Activated naive CD4-positive, alpha-beta T cell treated with anti-CD3 and anti-CD28 coated beads, Interleukin-2, amount 50 U/mL, for 24 hours (primary cell): ENCODE measurements around the gene PRDX3.

Source experiments
- H3K27ac Mint-ChIP-seq: one replicate; pipeline ENCODE4 v1.8.0; 2021; ENCODE audit warnings: mild to moderate bottlenecking, mixed read lengths
- H3K27me3 Mint-ChIP-seq: one replicate; pipeline ENCODE4 v1.8.0; 2021; ENCODE audit warnings: mixed read lengths
- H3K36me3 Mint-ChIP-seq: one replicate; pipeline ENCODE4 v1.8.0; 2021; ENCODE audit warnings: mixed read lengths
- H3K4me1 Mint-ChIP-seq: one replicate; pipeline ENCODE4 v1.8.0; 2021; ENCODE audit warnings: mixed read lengths
- H3K4me3 Mint-ChIP-seq: one replicate; pipeline ENCODE4 v1.8.0; 2021; ENCODE audit warnings: mild to moderate bottlenecking, mixed read lengths
- H3K9me3 Mint-ChIP-seq: one replicate; pipeline ENCODE4 v1.8.0; 2021; ENCODE audit warnings: mixed read lengths

The PRDX3 gene

DNA sequence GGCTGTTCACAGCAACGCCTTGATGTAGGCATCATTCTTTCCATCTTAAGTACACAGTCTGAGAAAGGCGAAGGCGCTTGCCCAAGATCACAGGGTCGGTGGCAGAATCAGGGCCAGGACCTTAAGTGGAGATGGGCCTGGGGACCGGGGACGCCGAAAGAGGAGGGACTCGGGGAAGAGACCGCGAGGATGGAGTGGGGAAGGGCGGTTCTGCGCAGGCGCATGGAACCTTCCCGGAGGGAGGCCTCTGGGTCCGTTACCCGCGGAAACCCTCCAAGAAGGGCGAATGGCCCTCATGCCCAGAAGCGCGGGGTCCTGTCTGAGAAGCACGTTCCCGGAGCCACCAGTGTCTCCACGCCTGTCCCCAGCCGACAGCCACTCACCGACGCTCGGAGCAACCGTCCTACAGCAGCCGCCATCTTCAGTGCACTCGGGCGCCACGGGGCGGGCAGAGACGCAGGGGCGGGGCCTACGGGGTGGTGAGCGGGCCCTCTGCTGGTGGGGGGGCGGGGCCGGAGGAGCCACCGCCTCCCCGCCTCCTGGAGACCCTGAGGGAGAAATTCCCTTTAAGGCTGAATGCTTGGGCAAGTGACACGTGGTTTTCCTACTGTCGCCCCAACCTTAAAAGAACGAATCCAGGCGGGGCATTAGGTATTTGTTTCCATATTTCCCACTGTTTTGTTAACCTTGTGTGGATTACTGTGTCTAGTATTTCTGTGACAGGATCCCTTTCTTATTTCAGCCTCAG is at the start of gene PRDX3:
Gene PRDX3, minus strand, starts transcription at position 441 of the 748 bp plus-strand sequence. Its CDS starts 22 bp downstream, at position 419.
- H3K9me3 Mint-ChIP-seq: no peaks in the 10 kb centered on the region
- no peaks in the 10 kb centered on the region for H3K27me3 Mint-ChIP-seq
- peaks cover 11% of the 10 kb centered on the region for H3K36me3 Mint-ChIP-seq
- H3K27ac Mint-ChIP-seq: peak within 1 kb of the TSS; percentile 99
- H3K4me3 Mint-ChIP-seq: peak within 1 kb of the TSS; percentile 99
- peaks cover 38% of the 10 kb centered on the region for H3K4me1 Mint-ChIP-seq

DNA sequence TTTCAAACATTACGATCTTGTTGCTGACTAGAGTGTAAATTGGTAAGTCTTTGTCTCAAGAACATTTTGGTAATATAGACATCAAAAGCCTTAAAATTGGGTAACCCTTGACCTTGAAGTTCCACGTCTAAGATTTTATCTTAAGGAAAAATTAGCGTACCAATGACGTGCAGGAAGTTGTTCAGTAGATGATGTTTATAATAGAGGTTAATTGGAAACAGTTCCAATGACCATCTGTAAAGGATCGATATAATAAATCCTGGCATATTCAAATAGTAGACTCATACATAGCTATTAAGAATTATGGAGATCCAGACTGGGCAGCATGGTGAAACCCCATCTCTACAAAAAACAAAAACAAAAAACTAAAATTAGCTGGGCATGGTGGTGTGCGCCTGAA is 49.2 kb upstream of the PRDX3 start:
- H3K36me3 Mint-ChIP-seq: peaks cover 15% of the 10 kb centered on the region
- no peaks in the 10 kb centered on the region for H3K27me3 Mint-ChIP-seq
- H3K9me3 Mint-ChIP-seq: no peaks in the 10 kb centered on the region
- no peak overlapping the region for H3K27ac Mint-ChIP-seq
- no peak overlapping the region for H3K4me3 Mint-ChIP-seq
- H3K4me1 Mint-ChIP-seq: peaks cover 69% of the 10 kb centered on the region

DNA sequence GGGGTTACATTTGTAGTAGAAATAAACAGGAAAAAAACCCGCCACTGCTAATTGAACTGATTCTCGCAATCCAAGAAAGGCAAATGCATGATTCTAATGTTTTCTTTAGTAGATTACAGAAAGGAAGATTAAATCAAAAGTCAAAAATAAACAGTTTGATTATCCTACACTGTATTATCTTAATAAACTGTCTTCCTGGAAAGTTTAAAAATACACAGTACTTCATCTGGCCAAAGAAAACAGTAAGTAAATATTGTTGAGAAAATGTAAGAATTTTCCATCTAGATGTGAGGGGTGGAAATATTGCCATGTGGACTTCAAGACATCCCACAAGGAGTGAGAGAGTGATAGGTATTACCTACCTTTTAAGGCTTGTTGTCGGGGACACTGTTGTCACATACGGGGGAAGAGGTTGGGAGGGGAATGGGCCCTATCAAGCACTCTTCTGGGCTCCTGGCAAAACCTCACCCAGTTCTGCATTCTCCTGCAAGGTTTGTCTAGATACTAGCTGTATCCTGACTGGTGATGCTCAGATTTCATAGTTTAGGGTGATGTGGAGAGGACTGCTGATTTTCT is 46.6 kb upstream of the PRDX3 start:
- Mint-ChIP-seq H3K27ac (no peak overlapping the region), H3K27me3 (no peaks in the 10 kb centered on the region), H3K9me3 (no peaks in the 10 kb centered on the region), H3K4me3 (no peak overlapping the region), H3K4me1 (peaks cover 67% of the 10 kb centered on the region), H3K36me3 (peaks cover 6% of the 10 kb centered on the region)

DNA sequence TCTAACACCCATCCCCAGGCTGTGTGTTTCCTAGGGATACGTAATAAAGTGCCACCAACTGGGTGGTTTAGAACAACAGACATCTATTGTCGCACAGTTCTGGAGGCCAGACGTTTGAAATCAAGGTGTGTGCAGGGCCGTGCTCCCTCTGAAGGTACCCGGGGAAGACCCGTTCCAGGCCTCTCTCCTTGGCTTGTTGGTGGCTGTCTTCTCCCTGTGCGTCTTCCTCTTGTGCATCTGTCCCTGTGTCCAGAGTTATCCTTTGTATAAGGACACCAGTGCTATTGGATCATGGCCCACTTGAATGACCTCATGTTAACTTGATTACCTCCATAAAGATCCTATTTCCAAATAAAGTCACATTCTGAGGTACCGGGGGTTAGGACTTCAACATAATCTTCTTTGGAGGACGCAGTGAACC is 44.4 kb upstream of the PRDX3 start:
- peak overlapping the region; percentile 62 for H3K27ac Mint-ChIP-seq
- H3K4me3 Mint-ChIP-seq: no peak overlapping the region
- H3K4me1 Mint-ChIP-seq: peaks cover 63% of the 10 kb centered on the region
- H3K27me3 Mint-ChIP-seq: no peaks in the 10 kb centered on the region
- H3K9me3 Mint-ChIP-seq: no peaks in the 10 kb centered on the region
- peaks cover 3% of the 10 kb centered on the region for H3K36me3 Mint-ChIP-seq

DNA sequence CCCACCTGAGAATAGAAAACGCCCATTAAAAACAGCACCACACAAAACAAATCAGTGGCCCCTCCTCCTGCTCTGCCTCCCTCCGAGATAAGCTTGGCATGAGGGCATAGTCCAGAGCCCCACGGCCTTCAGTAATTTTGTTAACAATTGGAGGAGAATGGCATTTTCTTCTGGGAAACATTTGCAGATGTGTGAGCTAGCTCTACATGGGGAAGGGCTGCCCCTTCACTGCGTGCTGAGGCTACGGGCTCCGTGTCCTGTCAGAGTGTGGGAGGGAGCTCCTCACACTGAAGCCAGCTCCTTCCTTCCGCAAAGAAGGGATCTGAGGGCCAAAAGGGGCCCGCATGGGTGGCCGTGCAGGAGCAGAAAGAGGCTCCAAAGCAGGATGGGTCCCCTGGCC is 43.9 kb upstream of the PRDX3 start:
- H3K4me3 Mint-ChIP-seq: no peak overlapping the region
- H3K9me3 Mint-ChIP-seq: no peaks in the 10 kb centered on the region
- no peaks in the 10 kb centered on the region for H3K27me3 Mint-ChIP-seq
- peaks cover 63% of the 10 kb centered on the region for H3K4me1 Mint-ChIP-seq
- H3K36me3 Mint-ChIP-seq: peaks cover 3% of the 10 kb centered on the region
- H3K27ac Mint-ChIP-seq: peak overlapping the region; percentile 84

DNA sequence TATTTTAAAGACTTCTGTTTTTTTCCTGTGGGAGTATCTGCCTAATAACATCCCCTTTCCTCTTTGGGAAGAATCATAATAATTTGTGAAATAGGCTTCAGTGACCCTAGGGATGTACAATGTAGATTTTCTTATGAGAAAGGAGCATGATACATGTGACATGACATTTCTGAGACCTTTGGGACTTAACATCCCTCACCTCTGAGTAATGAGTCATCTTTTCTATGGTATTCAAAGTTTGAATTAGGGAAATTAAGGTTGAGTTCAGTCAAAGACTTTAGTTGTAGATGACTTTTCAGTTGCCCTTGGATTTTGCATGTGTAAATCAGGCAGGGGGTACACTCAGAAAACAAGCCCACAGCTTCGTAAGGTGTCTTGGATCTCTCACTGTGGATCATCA is 43.1 kb upstream of the PRDX3 start:
- Mint-ChIP-seq H3K4me1 (peaks cover 64% of the 10 kb centered on the region), H3K9me3 (no peaks in the 10 kb centered on the region), H3K4me3 (peak overlapping the region; percentile 77), H3K27me3 (no peaks in the 10 kb centered on the region), H3K36me3 (peaks cover 5% of the 10 kb centered on the region), H3K27ac (peak overlapping the region; percentile 84)

DNA sequence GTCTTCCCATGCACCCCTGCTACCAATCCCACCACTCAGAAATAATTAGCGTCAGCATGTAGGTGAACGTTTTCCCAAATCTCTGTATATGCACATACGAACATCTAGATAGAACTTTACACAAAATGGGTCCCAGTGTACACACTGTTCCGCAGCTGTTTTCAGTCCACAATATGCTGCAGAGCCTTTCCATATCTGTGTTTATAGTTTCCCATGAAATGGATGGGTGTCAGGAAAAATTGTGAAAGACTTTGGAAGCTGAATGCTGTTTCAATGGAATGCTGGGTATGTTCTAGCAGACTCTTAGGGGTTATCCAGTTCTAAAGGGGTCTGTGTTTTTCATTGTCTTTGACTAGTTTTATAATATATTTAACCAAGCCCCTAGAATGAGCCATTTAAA is 42.6 kb upstream of the PRDX3 start:
- H3K36me3 Mint-ChIP-seq: peaks cover 5% of the 10 kb centered on the region
- peaks cover 66% of the 10 kb centered on the region for H3K4me1 Mint-ChIP-seq
- H3K9me3 Mint-ChIP-seq: no peaks in the 10 kb centered on the region
- peak overlapping the region; percentile 18 for H3K27ac Mint-ChIP-seq
- no peaks in the 10 kb centered on the region for H3K27me3 Mint-ChIP-seq
- H3K4me3 Mint-ChIP-seq: no peak overlapping the region

DNA sequence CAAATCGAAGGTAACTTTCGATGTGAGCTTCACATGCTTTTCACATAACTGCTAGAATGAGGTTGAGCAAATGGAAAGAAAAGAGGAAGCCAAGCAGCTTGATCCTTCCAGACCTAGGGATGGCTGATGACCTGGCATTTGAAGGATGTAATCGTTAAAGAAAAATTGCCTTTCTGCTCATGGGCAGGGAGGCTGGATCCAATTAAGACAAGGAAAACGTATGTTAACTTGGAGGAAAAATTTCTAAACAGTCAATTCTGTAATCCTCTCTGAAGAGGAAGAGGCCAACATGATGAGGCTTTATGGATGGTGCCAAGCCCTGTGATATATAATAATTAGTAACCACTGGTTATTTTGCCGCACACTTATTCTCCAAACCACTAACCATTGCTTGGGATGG is 41.3 kb upstream of the PRDX3 start:
- H3K36me3 Mint-ChIP-seq: peaks cover 5% of the 10 kb centered on the region
- no peaks in the 10 kb centered on the region for H3K27me3 Mint-ChIP-seq
- H3K4me3 Mint-ChIP-seq: no peak overlapping the region
- H3K27ac Mint-ChIP-seq: no peak overlapping the region
- H3K4me1 Mint-ChIP-seq: peaks cover 71% of the 10 kb centered on the region
- H3K9me3 Mint-ChIP-seq: no peaks in the 10 kb centered on the region

DNA sequence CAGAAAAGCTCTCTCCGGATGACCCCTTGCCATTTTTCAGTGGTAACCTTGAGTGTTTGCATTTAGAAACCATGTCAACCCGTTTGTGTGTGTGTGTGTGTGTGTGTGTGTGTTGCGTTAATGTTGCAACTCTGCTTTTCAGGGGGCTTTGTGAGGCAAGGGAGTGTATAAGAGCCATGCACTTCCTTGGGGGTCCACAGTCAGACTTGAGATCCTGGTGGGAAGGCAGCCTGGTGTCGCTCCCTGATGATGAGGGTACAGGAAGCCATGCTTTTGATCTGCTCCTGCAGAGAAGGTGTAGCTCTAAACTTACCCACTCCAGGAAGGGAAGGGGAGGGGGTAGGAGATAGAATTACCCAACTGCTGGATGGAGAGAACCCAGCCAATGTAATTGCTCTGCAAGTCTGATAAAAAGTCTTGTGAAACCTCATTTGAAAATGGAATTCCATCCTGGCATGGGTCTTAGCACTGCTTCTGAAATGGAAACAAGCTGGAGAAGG is 39.4 kb upstream of the PRDX3 start:
- no peaks in the 10 kb centered on the region for H3K9me3 Mint-ChIP-seq
- peak overlapping the region; percentile 59 for H3K27ac Mint-ChIP-seq
- H3K4me1 Mint-ChIP-seq: peaks cover 76% of the 10 kb centered on the region
- no peaks in the 10 kb centered on the region for H3K27me3 Mint-ChIP-seq
- peaks cover 8% of the 10 kb centered on the region for H3K36me3 Mint-ChIP-seq
- H3K4me3 Mint-ChIP-seq: no peak overlapping the region

DNA sequence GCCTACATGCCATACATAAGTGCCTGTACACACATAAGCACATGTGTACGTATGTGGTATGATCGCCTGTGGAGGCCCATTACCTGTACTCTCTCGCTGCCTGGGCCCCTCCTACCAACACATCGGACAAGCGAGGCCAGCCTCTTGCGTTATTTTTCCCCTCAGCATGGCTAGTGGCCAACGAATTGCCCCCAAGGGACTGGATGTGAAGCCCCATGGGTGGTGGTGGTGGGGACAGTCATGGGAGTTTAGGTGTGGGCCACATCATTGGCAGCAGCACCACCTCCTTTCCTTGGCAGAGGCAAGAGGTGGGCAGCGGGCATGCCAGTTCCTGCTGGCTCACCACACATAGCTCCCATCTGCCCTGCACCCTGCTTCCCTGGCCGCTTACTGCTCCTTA is 38.8 kb upstream of the PRDX3 start:
- Mint-ChIP-seq H3K4me1 (peaks cover 77% of the 10 kb centered on the region), H3K9me3 (no peaks in the 10 kb centered on the region), H3K4me3 (no peak overlapping the region), H3K27ac (peak overlapping the region; percentile 59), H3K27me3 (no peaks in the 10 kb centered on the region), H3K36me3 (peaks cover 10% of the 10 kb centered on the region)

DNA sequence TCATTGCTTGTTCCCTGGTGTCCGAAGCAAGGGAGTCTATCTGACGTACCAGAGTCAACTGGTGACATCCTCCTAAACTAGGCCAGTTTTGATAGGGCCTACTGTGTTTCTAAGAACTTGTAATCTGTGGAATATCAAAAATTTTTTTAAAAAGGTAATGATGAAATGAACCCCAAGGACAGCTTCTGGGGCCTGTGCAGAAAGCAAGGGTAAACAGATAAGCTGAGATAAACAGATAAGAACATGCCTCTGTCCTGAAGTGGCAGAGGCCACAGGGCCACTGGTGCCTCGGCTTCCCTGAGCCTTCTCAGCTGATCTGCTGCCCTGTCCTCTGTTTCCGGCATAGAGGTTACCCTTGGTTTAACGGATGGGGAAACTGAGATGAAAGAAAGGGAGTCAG is 37.5 kb upstream of the PRDX3 start:
- H3K27ac Mint-ChIP-seq: no peak overlapping the region
- no peak overlapping the region for H3K4me3 Mint-ChIP-seq
- H3K9me3 Mint-ChIP-seq: no peaks in the 10 kb centered on the region
- H3K4me1 Mint-ChIP-seq: peaks cover 77% of the 10 kb centered on the region
- H3K27me3 Mint-ChIP-seq: no peaks in the 10 kb centered on the region
- peaks cover 8% of the 10 kb centered on the region for H3K36me3 Mint-ChIP-seq

DNA sequence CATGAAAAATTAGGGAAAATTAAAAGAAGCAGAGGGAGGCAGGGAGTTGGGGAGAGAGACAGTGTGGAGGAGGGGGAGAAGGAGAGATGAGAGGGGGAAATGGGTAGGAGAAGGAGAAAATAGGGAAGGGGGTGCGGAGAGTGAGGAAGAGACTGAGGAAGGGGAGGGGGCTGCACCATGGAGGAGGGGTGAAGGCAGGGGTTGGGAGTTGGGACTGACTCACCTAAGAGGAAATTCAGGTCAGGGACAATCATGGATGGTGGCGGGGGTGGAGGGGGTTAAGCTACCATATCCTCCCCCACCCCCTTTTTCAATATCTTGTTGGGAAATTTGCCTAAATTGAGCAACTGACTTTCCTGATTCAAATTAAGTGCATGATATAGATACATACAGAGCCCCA is 36.8 kb upstream of the PRDX3 start:
- H3K4me3 Mint-ChIP-seq: peak overlapping the region; percentile 15
- H3K9me3 Mint-ChIP-seq: no peaks in the 10 kb centered on the region
- peaks cover 7% of the 10 kb centered on the region for H3K36me3 Mint-ChIP-seq
- H3K27me3 Mint-ChIP-seq: no peaks in the 10 kb centered on the region
- H3K27ac Mint-ChIP-seq: peak overlapping the region; percentile 71
- H3K4me1 Mint-ChIP-seq: peaks cover 82% of the 10 kb centered on the region

DNA sequence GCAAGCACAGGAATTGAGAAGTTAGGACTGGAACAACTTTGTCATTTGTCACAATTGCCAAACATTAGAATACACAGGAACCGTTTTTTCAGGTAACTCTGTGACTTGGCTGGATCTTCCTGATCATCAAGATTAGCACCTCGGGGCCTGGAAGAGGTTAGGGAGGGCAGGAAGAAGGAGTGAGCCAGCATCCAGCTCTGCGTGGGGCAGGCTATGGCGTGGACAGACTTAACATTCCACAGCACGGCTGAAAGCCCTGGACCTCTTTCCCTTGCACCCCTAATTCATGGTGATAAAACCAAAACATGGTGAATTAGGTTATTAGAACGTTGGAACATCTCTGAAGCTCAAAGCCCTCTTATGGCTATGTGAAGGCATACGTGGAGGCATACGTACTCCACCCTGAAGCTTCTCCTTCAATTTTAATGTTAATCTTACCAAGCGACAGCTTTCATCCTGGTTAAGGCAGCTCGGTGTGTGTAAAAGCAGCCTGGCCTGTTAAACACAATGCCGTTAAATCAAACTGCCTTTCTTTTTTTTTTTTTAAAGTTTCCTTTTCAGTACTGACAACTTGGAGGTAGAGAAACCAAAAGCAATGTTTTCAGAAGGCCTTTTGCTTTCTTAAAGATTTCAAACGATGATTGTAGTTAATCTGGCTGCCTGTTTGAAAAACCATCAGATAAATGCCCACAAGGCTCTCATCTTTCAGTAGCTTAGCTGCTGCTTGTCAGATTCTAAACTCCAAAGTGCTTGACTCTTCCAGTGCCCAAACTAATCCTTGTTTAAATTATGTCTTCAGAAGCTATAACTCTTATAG is 33.2 kb upstream of the PRDX3 start:
- Mint-ChIP-seq H3K4me3 (peak overlapping the region; percentile 83), H3K27ac (peak overlapping the region; percentile 96), H3K4me1 (peaks cover 80% of the 10 kb centered on the region), H3K9me3 (no peaks in the 10 kb centered on the region), H3K27me3 (no peaks in the 10 kb centered on the region), H3K36me3 (peaks cover 5% of the 10 kb centered on the region)

DNA sequence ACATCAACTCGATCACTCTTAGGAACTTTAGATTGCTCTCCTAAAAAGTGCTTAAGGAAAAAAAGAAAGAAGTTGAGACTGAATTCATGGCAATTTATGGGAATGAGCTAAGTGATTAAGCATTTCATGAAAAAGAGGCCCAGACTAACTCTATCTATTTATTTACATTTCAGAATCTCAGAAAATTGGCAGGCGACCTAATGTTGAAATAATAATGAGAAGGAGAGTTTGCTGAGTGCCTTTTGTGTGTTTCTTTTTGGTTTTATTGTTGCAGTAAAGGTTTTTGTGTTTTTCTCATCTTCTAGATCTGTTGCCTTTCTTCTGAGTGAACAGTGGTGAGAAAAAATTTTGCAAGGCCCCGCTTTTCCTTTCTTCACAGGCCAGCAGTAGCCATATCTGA is 32.6 kb upstream of the PRDX3 start:
- Mint-ChIP-seq H3K4me3 (peak overlapping the region; percentile 83), H3K27me3 (no peaks in the 10 kb centered on the region), H3K27ac (peak overlapping the region; percentile 96), H3K4me1 (peaks cover 82% of the 10 kb centered on the region), H3K9me3 (no peaks in the 10 kb centered on the region), H3K36me3 (peaks cover 5% of the 10 kb centered on the region)

DNA sequence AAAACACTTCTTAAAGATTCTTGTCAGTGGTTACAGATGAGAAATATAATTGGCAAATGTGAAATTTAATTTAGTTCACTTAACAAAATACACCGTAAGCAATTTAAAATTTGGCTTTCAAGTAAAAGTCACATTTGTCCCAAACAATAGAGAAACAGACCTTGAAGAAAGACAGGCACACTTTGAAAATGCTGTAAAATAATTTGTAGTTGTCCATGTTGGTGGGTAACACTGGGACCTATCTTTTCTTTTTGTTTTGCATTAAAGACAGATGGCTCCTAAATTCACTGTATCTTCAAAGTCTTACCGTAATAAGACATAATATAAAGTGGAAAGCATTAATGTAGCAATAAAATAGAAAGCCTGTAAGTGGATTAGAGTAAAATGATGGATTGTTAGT is 32.0 kb upstream of the PRDX3 start:
- Mint-ChIP-seq H3K4me1 (peaks cover 80% of the 10 kb centered on the region), H3K4me3 (peak overlapping the region; percentile 83), H3K27ac (peak overlapping the region; percentile 96), H3K36me3 (peaks cover 5% of the 10 kb centered on the region), H3K27me3 (no peaks in the 10 kb centered on the region), H3K9me3 (no peaks in the 10 kb centered on the region)
